GM12872 (cell line): ENCODE data around the gene DLGAP4.

Experiments
- TF ChIP-seq, protein P1 (sequence below): IDR thresholded peaks from 3 replicates; pipeline ENCODE4 v1.5.1; 2011; ENCODE audit warnings: low read depth, mild to moderate bottlenecking, low read length, moderate library complexity; ENCODE audit not compliant: insufficient read depth

Gene DLGAP4

DNA sequence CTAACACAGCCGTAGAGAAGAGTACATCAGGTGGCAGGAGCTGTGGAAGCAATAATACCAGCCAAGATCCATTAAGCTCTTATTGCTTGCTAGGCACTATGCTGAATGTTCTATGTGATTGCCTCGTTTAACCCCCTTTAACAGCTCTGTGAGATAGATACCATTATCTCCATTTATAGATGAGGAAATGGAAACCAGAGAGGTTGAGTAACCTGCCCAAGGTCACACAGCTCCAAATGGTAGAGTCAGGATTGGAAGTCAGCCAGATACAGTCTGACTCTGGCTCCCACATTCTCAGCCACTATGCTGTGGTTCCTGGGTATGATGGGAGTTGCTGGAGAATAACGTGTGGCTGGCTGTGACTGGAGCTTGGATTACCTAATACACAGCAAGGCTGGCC is 92.4 kb downstream of the DLGAP4 start:
- TF ChIP-seq, protein P1, sequence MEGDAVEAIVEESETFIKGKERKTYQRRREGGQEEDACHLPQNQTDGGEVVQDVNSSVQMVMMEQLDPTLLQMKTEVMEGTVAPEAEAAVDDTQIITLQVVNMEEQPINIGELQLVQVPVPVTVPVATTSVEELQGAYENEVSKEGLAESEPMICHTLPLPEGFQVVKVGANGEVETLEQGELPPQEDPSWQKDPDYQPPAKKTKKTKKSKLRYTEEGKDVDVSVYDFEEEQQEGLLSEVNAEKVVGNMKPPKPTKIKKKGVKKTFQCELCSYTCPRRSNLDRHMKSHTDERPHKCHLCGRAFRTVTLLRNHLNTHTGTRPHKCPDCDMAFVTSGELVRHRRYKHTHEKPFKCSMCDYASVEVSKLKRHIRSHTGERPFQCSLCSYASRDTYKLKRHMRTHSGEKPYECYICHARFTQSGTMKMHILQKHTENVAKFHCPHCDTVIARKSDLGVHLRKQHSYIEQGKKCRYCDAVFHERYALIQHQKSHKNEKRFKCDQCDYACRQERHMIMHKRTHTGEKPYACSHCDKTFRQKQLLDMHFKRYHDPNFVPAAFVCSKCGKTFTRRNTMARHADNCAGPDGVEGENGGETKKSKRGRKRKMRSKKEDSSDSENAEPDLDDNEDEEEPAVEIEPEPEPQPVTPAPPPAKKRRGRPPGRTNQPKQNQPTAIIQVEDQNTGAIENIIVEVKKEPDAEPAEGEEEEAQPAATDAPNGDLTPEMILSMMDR, result no peak

DNA sequence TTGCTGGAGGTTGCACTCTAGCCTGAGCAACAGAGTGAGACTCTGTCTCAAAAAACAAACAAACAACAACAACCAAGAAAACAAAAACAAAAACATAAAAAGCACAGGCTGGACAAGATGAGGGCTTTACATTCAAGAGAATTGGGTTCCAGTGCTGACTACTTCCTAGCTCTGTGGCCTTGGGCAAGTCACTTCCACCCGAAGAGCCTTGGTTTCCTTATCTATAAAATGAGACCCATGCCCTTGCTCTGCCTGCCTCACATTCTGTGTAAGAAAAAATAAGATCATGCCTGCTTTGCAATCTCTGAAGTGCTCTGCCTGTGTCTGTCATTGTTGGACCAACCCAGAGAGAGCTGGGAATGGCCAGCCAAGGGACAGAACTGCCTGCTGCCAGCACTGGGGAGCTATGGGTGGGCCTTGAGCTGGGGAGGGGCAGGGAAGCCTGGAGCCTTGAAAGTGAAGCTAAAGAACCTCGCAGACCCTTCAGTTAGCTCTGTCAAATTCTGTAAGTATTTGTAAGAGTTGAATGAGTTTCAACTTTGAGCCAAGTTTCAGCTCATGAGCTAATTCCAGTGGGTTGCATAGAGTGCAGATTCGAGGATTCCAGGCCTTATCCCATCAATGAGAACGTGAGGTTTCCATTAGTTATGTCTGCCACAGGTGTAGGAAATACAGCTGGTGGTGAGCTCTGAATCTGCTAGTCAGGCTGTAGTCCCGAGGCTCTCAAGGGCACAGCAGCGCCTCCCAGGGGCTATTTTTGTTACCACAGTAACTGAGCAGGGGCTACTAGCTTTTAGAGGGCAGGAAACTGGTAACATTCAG is 93.2 kb downstream of the DLGAP4 start:
- TF ChIP-seq, protein P1, result peak; percentile 64

DNA sequence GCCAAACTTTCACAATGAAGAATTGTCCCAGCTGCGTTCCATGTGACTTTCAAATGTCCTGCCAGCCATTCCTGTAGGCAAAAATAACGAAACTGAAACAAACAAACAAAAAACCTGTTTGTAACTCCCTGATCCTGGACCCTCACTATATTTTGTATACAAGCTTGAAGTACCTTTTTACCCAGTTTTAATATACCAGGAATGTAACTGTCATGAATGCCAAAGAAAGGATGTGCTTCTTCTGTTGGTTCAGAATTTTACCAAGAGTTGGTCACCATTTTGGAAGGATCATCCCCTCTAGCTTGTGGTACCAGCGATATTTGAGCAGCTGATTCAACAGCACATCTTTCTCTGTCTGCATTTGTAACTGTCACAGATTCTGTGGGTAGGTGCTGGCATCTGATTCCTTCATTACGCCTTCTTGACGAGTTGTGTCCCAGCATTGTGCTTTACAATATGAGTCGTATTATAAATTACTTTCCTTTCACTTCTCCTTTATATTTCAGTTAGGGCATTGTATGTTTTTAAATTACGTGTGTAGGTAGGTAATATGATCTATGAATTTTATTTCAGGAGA is 93.9 kb downstream of the DLGAP4 start:
- TF ChIP-seq, protein P1, result no peak

DNA sequence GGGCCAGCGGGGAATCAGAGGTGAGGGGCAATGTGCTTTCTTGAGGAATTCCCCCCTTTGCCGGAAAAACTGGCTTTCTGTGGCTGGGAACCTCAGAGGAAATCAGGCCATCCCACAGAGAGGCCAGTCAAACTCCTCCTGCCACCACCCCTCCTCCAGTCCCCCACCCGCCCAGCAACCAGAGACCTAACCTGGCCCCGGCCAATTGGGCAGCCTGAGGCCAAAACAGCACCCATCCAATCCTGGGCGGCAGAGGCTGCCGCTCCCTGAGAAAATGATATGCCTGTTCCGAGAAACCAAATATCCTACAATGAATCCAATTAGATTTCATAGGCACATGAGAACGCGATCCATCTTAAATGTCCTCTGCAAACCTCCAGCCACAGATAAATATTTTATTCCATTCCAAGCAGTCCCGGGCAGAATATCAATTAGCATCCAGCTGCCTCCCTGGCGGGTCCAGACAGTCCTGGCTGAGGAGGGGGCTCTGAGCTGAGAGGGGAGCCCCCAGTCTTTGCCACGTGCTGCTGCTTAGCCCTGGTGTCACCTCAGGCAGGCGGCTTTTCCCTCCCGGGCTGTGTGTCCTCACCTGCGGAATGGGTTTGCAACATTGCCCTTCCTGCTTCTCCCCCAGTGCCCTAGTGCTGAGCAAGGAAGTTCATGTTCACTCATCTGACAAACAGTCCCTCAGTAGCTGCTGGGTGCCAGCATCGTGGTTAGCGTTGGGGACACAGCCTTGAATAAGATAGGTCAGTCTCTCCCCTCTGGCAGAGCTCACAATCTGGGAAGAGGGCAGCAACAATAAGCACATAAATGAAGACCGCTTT is 95.0 kb downstream of the DLGAP4 start:
- TF ChIP-seq, protein P1, result no peak

DNA sequence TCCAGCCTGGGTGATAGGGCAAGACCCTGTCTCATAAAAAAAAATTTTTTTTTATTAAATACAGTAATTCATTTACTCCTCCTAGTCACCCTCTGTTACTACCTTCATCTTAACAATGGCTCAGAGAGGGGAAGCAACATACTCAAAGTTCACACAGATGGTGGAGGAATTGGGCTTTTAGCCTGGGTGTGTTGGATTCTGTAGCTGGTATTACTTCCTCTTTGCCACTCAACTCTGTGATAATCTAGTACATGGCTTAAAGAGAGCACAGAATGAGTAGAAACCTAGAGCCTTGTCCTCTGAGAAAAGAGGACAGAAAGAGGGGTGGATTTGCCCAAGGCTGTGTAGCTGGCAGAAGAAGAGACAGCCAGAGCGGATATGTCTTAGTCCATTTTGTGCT is 96.6 kb downstream of the DLGAP4 start:
- TF ChIP-seq, protein P1, result no peak

DNA sequence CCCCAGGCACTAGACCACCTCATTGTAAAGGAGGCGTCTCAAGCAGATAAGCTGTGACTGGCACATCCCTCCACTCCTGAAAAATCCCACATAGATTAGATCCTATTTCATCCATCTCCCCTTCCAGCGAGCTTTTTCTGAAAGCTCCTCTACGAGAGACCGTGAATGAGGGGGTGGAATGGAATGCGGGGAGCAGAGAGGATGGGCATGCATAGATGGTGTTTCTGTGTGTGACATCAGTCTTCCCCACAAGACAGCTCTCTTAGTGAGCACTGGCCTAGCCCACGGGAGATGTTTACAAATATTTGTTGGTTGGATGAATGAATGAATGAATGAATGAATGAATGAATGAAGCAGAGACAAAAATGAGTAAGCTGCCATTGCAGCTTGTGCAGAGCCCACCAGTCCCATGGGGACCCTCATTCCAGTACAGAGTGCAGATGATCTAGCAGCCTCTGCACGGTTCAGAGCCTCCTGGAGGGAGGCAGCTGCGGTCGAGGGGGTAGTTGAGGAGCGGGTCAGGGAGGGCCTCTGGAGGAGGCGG is 98.4 kb downstream of the DLGAP4 start:
- TF ChIP-seq, protein P1, result no peak

DNA sequence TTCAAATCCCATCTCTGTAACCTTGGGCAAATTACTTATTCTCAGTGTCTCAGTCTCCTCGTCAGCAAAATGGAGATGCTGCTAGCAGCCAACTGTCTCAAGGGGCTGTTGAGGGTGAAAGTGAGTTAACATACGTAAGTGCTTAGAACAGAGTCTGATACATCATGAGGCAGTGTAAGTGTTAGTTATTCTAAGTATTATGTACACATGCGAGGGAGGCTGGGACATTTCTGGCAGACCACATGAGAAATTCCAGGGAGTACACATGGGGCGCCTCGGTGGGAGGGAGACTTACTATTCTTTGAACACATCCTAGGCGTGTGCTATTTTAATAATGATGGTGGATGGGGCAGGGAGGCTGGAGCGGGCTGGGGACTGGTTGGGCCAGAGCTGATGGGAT is 99.1 kb downstream of the DLGAP4 start:
- TF ChIP-seq, protein P1, result no peak
